Measurements from ENCODE around the gene ANO5.

GRCh38 chr11:22199243-22199642 is 6.4 kb downstream of the ANO5 start:
- TF ChIP-seq POLR2A (IDR thresholded peaks at IDR 0.05; ENCODE audit: low read length) (no peak), CTCF (IDR thresholded peaks at IDR 0.05) (no peak), NR3C1 (IDR thresholded peaks at IDR 0.05) (no peak), TFCP2L1 (CRISPR knock-in tag; IDR thresholded peaks at IDR 0.05) (no peak), MAZ (IDR thresholded peaks at IDR 0.05; ENCODE audit: borderline replicate concordance, low read depth, low read length) (no peak), REST (IDR thresholded peaks at IDR 0.05) (no peak), MAX (IDR thresholded peaks at IDR 0.05) (no peak)
